PFSK-1 (cell line): ENCODE data around the gene WDR74.

ENCODE experiments used
- FOXP2 ChIP-seq: optimal IDR thresholded peaks from 2 replicates; pipeline ENCODE3; 2011; ENCODE audit warnings: borderline replicate concordance, control low read depth, inconsistent platforms; ENCODE audit not compliant: insufficient read depth; ENCODE audit errors: extremely low read length, extremely low read depth
- POLR2AphosphoS5 ChIP-seq: IDR thresholded peaks from 2 replicates; pipeline ENCODE4 v1.6.1; 2012; ENCODE audit warnings: low read depth, mild to moderate bottlenecking, control low read depth, low read length, moderate library complexity
- SIN3A ChIP-seq: IDR thresholded peaks from 2 replicates; pipeline ENCODE4 v1.6.1; 2012; ENCODE audit warnings: mild to moderate bottlenecking, low read length, moderate library complexity, borderline replicate concordance; ENCODE audit not compliant: insufficient read depth
- TAF1 ChIP-seq: IDR thresholded peaks from 2 replicates; pipeline ENCODE4 v1.6.1; 2012; ENCODE audit warnings: low read length, control low read depth, borderline replicate concordance; ENCODE audit not compliant: insufficient read depth
- TF ChIP-seq, protein P1 (sequence below), 2 experiments: IDR thresholded peaks; 2 replicates each; pipeline versions ENCODE4 v1.6.1 to v1.8.0; 2011 to 2012; ENCODE audit warnings: low read depth in 2 of 2, low read length in 2 of 2, control low read depth in 1 of 2, inconsistent platforms in 1 of 2, mild to moderate bottlenecking in 1 of 2, moderate library complexity in 1 of 2; ENCODE audit not compliant: insufficient read depth in 1 of 2

Gene WDR74

DNA sequence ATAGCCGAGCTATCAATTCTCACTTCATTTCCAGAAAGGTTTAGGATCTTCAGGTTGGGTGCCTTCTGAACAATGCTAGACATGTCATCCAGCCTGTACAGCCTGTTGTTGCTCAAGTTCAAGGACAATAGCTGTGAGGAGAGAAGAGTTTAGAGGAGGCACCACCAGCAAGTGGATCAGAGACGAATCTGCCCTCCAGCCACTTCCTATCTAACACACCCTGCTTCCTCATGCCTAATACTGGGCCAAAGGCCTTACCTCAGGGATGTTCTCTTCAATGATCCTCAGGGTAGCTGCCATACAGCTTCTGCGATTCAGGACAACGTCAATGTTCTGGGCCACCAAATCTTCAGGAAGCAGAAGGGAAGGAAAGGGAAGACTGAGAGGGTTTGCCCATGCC lies 38.3 kb downstream of the WDR74 start:
- TF ChIP-seq SIN3A (no peak), POLR2AphosphoS5 (no peak), FOXP2 (no peak)
- TF ChIP-seq, protein P1, sequence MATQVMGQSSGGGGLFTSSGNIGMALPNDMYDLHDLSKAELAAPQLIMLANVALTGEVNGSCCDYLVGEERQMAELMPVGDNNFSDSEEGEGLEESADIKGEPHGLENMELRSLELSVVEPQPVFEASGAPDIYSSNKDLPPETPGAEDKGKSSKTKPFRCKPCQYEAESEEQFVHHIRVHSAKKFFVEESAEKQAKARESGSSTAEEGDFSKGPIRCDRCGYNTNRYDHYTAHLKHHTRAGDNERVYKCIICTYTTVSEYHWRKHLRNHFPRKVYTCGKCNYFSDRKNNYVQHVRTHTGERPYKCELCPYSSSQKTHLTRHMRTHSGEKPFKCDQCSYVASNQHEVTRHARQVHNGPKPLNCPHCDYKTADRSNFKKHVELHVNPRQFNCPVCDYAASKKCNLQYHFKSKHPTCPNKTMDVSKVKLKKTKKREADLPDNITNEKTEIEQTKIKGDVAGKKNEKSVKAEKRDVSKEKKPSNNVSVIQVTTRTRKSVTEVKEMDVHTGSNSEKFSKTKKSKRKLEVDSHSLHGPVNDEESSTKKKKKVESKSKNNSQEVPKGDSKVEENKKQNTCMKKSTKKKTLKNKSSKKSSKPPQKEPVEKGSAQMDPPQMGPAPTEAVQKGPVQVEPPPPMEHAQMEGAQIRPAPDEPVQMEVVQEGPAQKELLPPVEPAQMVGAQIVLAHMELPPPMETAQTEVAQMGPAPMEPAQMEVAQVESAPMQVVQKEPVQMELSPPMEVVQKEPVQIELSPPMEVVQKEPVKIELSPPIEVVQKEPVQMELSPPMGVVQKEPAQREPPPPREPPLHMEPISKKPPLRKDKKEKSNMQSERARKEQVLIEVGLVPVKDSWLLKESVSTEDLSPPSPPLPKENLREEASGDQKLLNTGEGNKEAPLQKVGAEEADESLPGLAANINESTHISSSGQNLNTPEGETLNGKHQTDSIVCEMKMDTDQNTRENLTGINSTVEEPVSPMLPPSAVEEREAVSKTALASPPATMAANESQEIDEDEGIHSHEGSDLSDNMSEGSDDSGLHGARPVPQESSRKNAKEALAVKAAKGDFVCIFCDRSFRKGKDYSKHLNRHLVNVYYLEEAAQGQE (IDR thresholded peaks at IDR 0.05; ENCODE audit: insufficient read depth in 1 of 2, low read depth in 2 of 2, low read length in 2 of 2), result no peak

DNA sequence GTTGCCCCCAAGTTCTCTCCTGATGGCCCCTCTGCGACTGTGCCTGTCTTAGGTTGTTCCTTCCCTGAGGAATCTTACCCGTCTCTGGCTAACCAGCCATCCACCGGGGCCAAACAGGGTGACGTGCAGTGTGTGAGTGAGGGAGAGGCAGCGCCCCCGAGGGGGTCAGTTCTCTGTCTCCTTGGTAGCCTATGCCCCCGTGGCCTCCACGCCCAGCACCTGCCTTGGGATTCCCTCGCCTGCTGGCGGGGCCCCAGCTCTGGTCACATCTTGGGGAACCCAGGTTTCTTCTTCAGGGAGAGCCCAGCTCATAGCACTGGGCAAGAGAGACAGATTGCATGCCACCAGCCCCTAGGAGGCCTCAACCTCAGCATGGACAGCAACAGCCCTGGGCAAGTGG lies 39.9 kb downstream of the WDR74 start:
- no peak for TF ChIP-seq FOXP2
- TF ChIP-seq SIN3A, result no peak

DNA sequence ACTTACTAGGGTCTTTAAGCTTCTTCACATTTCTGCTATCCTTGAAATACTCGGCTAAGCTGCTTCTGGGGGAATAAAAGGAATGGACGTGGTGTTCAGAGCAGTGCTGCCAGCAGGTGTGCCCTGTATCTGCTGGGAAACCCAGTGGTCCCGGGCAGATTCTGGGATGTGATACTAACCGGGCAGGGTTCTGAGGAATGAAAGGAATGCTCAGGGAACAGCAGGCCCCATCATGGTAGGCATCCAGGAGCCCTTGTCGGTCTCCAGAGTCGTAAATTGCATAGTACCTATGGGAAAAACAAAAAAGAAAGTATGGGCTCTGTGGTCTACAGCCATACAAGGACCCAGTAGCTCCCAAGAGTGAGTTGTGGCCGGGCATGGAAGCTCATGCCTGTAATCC lies 43.1 kb downstream of the WDR74 start:
- no peak for TF ChIP-seq FOXP2
- TF ChIP-seq, protein P1 (IDR thresholded peaks at IDR 0.05; ENCODE audit: insufficient read depth in 1 of 2, low read depth in 2 of 2, low read length in 2 of 2), result no peak
- TF ChIP-seq TAF1, result no peak
- TF ChIP-seq SIN3A, result no peak
- TF ChIP-seq POLR2AphosphoS5, result no peak

DNA sequence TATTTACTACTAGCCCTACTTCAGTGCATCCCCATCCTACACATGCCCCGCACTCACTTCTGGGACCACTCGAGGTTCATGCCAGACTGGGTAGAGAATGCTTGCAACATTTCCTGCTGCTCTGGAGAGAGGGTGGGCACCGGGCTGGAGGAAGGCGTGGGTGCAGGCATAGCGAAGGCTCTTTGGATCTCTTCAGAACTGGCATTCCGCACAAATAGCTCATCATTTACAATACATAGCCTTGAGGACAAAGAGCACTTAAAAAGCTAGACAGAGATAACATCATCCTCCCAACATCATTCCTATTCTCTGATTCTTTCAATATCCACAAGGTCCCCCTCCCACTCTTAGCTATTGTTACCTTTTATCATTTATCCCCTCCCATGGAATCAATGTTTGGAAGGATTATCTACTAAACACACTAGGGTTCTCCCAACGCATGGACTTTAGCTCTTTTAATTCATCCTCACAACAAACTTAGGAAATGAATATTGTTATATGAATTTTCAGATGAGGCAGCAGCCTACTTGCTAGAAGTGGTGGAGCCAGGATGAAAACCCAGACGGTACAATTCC lies 45.1 kb downstream of the WDR74 start:
- TF ChIP-seq FOXP2 (no peak), TAF1 (no peak), SIN3A (no peak), POLR2AphosphoS5 (no peak)
- TF ChIP-seq, protein P1 (IDR thresholded peaks at IDR 0.05; ENCODE audit: insufficient read depth in 1 of 2, low read depth in 2 of 2, low read length in 2 of 2), result no peak

DNA sequence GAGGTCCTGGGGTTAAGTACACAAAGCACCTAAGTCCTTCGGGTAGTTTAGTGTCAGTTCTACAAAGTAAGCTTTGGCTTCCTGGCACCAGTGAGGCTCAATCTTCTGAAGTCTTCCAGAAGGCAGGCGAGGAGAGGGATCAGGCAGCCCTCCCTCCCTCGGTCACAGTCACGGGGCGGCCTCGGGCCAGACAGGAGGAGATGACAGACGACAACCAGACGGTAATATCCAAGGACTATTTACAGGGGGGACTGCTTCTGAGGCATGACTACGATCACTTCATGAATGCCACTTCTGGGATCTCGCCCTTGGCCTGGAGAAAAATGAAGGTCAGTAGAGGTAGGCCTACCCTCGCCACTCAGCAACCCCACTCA lies 47.2 kb downstream of the WDR74 start:
- TF ChIP-seq TAF1 (no peak), FOXP2 (no peak), SIN3A (no peak), POLR2AphosphoS5 (no peak)
- TF ChIP-seq, protein P1 (IDR thresholded peaks at IDR 0.05; ENCODE audit: insufficient read depth in 1 of 2, low read depth in 2 of 2, low read length in 2 of 2), result no peak
